NCI-H2081 (cell line): Measurements from ENCODE around the gene XRCC4.

ENCODE experiments used
- DNase-seq, 2 experiments: peaks; one replicate each; lab custom pipeline; 2025; lab: John Stamatoyannopoulos, UW

The XRCC4 gene

GRCh38 chr5:83277154-83277553 is 199.8 kb downstream of the XRCC4 start:
- DNase-seq, result no peak

- no peak for DNase-seq
Observed at GRCh38 chr5:83277953-83278352, 200.6 kb downstream of the XRCC4 start.

GRCh38 chr5:83281176-83281575 is 203.8 kb downstream of the XRCC4 start:
- DNase-seq, result no peak

- no peak for DNase-seq
Observed at GRCh38 chr5:83281658-83282057, 204.3 kb downstream of the XRCC4 start.

- DNase-seq, result no peak
Observed at GRCh38 chr5:83283761-83284160, 206.4 kb downstream of the XRCC4 start.

GRCh38 chr5:83285661-83286398 is 208.5 kb downstream of the XRCC4 start:
- no peak for DNase-seq

- no peak for DNase-seq
Observed at GRCh38 chr5:83294246-83294645, 216.9 kb downstream of the XRCC4 start.

GRCh38 chr5:83299353-83299752 is 222.0 kb downstream of the XRCC4 start:
- no peak for DNase-seq

- DNase-seq, result no peak
Observed at GRCh38 chr5:83306572-83307241, 229.4 kb downstream of the XRCC4 start.

- no peak for DNase-seq
Observed at GRCh38 chr5:83312663-83313062, 235.3 kb downstream of the XRCC4 start.

GRCh38 chr5:83313436-83313835 is 236.1 kb downstream of the XRCC4 start:
- no peak for DNase-seq

GRCh38 chr5:83321483-83322055 is 244.2 kb downstream of the XRCC4 start:
- DNase-seq, result no peak

GRCh38 chr5:83322273-83322924 is 245.1 kb downstream of the XRCC4 start:
- DNase-seq, result no peak

GRCh38 chr5:83323557-83324180 is 246.3 kb downstream of the XRCC4 start:
- DNase-seq, result no peak

- DNase-seq, result no peak
Observed at GRCh38 chr5:83331842-83332241, 254.5 kb downstream of the XRCC4 start.

- DNase-seq, result no peak
Observed at GRCh38 chr5:83337453-83338035, 260.2 kb downstream of the XRCC4 start.

- DNase-seq, result no peak
Observed at GRCh38 chr5:83340511-83340918, 263.2 kb downstream of the XRCC4 start.

GRCh38 chr5:83341815-83342334 is 264.5 kb downstream of the XRCC4 start:
- DNase-seq, result no peak

- DNase-seq, result no peak
Observed at GRCh38 chr5:83342465-83342864, 265.1 kb downstream of the XRCC4 start.

- peak in 1 of 2 experiments; percentile 3 for DNase-seq
Observed at GRCh38 chr5:83343299-83343698, 266.0 kb downstream of the XRCC4 start.

GRCh38 chr5:83345423-83345822 is 268.1 kb downstream of the XRCC4 start:
- no peak for DNase-seq
